HG03571 (cell line): ENCODE data around the gene FAM118A.
"Not testable (repeated sequence)": the region's sequence is repeated elsewhere in the genome, so short reads cannot be mapped to it uniquely, and the experiment has no call there.

Experiments used
- ATAC-seq: cut with Tn5 transposase; IDR thresholded peaks from one replicate; pipeline ENCODE4 v1.9.1; 2021; ENCODE audit not compliant: unreplicated experiment

FAM118A gene

DNA sequence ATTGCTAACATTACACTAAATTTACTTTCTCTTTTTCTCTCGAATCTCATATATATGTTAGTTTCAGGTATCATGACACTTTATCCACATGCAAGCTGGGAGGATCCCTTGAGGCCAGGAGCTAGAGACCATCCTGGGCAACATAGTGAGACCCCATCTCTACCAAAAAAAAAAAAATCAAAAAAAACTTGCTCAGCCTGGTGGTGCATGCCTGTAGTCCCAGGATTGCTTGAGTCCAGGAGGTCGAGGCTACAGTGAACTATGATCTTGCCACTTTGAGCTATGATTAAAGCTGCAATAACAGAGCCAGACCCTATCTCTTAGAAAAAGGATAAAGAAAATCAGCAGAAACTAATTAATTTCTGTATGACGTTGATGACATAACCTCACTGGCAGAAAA is 28.7 kb upstream of the FAM118A start:
- ATAC-seq = no peak

GRCh38 chr22:45284705-45285262 is 24.9 kb upstream of the FAM118A start, which contains the start of gene UPK3A:
TSS of gene UPK3A (plus strand) at chr22:45284949. CDS start at chr22:45285014, 65 bp downstream.
- no peak for ATAC-seq

- no peak for ATAC-seq
Observed at GRCh38 chr22:45285263-45286058, 24.3 kb upstream of the FAM118A start.

DNA sequence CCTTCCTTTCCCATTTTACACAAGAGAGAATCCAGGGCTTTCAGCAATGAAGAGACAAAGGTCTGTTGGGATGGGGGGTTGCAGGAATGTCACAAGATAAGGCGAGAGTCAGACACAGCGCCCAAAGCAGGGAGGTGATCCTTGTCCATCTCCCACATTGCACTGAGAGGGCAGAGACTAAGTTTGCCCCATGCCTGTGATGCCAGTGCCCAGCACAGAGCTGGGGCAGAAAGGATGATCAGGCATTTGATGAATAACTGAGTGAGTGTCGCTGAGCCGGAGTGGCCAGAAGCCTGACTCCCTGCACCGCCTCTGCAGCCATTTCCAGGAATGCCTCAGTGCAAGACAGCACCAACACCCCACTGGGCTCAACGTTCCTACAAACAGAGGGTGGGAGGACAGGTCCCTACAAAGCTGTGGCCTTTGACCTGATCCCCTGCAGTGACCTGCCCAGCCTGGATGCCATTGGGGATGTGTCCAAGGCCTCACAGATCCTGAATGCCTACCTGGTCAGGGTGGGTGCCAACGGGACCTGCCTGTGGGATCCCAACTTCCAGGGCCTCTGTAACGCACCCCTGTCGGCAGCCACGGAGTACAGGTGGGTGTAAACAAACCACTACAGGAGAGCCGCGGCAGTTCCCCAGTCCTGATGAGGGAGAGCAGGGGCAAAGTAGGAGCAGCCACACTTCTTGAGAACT is 22.7 kb upstream of the FAM118A start:
- ATAC-seq = no peak

- ATAC-seq = no peak
Observed at GRCh38 chr22:45290410-45290936, 19.3 kb upstream of the FAM118A start.

DNA sequence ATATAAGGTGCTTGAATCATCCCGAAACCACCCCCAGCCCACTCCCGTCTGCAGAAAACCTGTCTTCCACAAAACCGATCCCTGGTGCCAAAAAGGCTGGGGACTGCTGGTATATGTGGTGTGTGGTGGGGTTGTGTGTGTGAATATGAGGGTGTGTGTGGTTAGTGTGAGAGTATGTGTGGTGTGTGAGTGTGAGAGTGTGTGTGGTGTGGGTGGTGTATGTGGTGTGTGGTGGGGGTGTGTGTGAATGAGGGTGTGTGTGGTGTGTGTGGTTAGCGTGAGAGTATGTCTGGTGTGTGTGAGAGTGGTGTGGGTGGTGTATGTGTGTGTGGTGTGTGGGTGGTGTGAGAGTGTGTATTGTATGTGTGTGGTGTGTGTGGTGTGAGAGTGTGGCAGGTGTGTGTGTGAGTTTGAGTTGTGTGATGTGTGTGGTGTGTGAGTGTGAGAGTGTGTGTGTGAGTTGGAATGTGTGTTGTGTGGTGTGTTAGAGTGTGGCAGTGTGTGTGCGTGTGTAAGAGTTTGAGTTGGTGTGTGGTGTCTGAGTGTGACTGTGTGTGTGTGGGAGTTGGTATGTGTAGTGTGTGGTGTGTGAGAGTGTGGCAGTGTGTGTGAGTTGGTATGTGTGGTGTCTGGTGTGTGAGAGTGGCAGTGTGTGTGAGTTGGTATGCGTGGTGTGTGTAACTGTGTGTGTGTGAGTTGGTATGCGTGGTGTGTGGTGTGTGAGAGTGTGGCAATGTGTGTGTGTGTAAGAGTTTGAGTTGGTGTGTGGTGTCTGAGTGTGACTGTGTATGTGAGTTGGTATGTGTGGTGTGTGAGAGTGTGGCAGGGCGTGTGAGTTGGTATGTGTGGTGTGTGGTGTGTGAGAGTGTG is 18.4 kb upstream of the FAM118A start:
- no peak for ATAC-seq

DNA sequence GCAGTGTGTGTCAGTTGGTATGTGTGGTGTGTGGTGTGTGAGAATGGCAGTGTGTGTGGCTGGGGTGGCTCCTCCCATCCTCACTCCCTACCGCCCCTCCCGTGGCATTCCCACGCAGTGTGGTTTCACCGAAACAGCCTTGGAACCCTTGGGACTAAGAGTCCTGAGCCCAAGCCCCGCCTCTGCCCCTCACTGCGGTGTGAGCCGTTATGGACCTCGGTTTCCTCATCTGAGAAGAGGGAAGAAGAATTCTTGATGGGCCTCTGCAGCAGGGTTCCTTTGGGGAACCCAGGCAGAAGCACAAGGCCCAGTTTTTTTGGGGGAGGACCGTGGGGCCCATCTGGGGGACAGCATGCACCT is 17.8 kb upstream of the FAM118A start:
- ATAC-seq = no peak

DNA sequence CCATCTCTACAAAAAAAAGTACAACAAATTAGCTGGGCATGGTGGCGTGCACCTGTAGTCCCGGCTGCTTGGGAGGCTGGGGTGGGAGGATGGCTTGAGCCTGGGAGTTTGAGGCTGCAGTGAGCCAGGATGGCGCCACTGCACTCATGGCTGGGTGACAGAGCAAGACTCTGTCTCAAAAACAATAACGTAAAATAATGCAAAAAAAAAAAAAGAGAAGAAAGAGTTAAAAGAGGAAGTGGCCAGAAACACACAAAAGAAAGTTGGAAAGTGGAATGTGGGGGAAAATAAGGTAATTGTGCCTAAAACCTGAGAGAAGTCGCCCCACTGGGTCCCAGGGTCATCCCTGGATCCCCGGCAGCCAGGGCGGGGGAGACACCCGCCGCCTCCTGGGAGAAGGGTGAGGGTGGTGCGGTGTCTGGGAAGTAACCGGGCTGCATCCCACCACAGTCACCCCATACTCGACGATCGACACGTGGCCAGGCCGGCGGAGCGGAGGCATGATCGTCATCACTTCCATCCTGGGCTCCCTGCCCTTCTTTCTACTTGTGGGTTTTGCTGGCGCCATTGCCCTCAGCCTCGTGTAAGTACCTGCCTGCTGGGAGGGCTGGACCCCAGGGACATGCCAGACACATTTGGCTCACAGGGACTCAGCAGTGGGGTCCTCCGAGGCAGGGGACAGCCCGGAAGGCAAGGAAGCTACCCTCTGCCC is 16.8 kb upstream of the FAM118A start:
- ATAC-seq = no peak

DNA sequence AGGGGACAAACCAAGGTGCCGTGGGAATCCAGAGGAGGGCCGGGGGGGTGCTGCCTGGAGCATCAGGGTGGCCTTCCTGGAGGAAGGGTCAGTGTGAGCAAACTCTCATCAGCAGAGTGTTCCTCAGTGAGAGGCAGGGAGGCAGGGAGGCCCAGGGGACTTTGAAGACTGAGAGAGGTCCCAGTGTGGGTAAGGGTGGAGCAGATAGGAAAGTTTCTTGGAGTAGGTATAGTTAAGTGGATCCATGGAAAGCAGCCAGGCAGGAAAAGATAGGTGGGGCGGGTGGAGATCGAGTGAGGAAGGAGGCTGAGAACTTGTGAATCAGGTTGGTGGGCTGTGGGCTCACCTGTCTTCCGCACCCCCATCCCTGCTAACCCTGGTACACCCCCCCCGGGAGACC is 15.7 kb upstream of the FAM118A start:
- no peak for ATAC-seq

GRCh38 chr22:45295004-45295403 is 14.7 kb upstream of the FAM118A start:
- ATAC-seq = not testable (repeated sequence)

DNA sequence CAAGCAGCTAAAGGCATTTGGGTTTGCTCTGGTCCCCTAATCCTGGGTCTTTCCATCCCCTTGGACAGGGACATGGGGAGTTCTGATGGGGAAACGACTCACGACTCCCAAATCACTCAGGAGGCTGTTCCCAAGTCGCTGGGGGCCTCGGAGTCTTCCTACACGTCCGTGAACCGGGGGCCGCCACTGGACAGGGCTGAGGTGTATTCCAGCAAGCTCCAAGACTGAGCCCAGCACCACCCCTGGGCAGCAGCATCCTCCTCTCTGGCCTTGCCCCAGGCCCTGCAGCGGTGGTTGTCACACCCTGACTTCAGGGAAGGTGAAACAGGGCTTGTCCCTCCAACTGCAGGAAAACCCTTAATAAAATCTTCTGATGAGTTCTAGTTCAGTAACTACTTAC is 14.2 kb upstream of the FAM118A start:
- ATAC-seq = no peak

GRCh38 chr22:45296628-45297297 is 13.0 kb upstream of the FAM118A start:
- no peak for ATAC-seq

DNA sequence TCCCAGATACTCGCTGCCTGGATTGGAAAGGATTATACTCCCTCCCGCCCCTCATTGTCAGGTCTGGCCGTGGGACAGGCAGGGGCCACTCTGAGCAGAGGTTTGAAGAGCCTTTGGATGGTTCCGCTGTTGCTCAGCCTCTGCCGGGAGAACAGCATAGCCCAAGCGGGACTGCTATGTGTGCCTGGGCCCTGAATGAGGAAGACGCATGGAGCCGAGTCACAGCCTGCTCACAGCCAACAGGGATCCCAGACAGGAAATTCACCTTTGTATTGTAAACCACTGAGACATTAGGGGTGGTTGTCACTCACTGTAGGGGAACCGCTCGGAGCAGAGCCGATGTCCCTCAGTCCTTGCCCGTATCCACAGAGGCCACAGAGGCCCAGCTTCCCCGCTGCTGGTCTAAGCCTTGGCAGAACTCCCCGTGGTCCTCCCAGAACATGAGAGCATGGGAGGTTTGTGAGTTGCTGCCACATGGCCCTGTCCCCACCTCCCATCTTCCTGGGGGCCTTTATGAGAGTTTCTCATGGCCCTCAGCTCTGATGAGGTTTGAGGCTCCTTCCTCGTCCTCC is 10.7 kb upstream of the FAM118A start:
- ATAC-seq = no peak

- no peak for ATAC-seq
Observed at GRCh38 chr22:45302751-45303150, 7.0 kb upstream of the FAM118A start.

GRCh38 chr22:45303181-45303580 is 6.6 kb upstream of the FAM118A start:
- ATAC-seq = no peak

DNA sequence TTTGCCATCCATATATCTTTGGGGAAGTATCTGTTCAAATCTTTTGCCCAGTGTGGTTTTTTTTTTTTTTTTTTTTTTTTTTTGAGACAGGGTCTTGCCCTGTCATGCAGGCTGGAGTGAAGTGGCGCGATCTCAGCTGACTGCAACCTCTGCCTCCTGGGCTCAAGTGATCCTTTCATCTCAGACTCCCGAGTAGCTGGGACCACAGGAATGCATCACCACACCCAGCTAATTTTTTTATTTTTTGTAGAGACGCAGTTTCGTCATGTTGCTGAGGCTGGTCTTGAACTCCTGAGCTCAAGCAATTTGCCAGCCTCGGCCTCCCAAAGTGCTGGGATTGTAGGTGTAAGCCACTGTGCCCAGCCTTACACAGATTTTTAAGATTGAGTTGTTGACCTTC is 4.8 kb upstream of the FAM118A start:
- ATAC-seq = no peak

GRCh38 chr22:45305456-45306075 is 4.2 kb upstream of the FAM118A start:
- ATAC-seq = no peak

DNA sequence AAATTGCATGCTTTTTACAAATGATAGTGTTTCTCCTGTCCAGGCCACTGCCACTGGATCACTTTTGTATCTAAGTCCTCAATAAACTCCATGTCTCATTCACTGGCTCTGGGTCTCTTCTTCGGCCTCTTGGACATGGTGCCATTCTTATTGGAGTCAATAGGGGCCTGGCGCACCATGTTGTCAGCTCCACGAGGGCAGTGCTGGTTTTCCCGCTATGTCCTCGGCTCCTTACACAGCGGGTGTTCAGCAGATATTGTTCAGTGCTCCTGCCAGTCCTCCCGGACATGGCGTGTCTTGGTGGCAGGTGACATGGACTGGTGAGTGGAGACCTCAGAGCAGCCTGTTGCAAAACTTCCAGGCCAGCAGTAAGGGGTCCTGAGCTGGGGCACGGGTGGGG is 3.6 kb upstream of the FAM118A start:
- no peak for ATAC-seq

DNA sequence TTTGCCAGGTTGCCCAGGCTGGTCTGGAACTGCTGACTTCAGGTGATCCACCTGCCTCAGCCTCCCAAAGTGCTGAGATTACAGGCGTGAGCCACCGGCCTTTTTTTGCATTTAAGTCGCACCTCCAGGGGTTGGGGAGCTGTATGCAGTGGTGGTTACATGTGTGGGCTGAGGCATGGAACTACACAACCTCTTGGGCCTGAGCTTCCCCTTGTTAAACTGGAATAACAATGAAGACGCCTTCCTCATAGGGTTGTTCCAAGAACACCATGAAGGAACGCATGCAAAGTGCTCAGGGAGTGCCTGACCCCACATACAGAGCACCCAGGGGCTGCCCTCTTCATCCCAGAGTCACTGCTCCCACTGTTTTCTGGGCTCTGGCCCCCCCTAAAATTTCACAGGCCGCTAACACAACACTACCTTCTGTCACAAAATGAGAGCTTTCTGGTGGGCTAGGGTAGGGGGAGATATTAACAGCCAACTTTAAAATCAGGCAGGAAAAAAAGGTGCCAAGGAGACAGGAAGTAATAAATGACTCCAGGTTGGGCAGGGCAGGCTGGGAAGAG is 1.3 kb upstream of the FAM118A start:
- no peak for ATAC-seq
